CD8-positive, alpha-beta memory T cell (primary cell): Measurements from ENCODE around the gene TMEM141. TPM values are rescaled to one million over a fixed set of nuclear protein-coding genes. Genes with fewer than 3 reads are reported as not detected.
"Not testable (repeated sequence)": the region's sequence is repeated elsewhere in the genome, so short reads cannot be mapped to it uniquely, and the experiment has no call there.

Source experiments
- CTCF ChIA-PET: fragments of 350-600 bp; sonication (Branson Sonifier 250); formaldehyde crosslinking; loops from one replicate; lab custom pipeline; 2021; ENCODE audit warnings: antibody characterized with exemption; lab: Charles Lee
- POLR2A ChIA-PET: fragments of 350-600 bp; sonication (Branson Sonifier 250); formaldehyde crosslinking; loops from one replicate; lab custom pipeline; 2021; ENCODE audit warnings: antibody characterized with exemption; lab: Charles Lee
- DNase-seq, 5 donors: peaks; one replicate each; pipeline versions ENCODE4 v3.0.0 to v3.0.0-alpha.2; 2020 to 2022; ENCODE audit warnings: mixed read lengths in 1 of 5
- H3K27ac ChIP-seq: one replicate; pipeline ENCODE4 v1.7.0; 2013; ENCODE audit warnings: low read depth, mild to moderate bottlenecking, low read length, moderate library complexity
- H3K27me3 ChIP-seq: 2 replicates; pipeline ENCODE4 v1.7.0; 2013; ENCODE audit warnings: low read length, mild to moderate bottlenecking; ENCODE audit not compliant: insufficient read depth, poor library complexity, severe bottlenecking
- H3K36me3 ChIP-seq: 2 replicates; pipeline ENCODE4 v1.7.0; 2013; ENCODE audit warnings: mild to moderate bottlenecking, low read length, moderate library complexity; ENCODE audit not compliant: insufficient read depth
- H3K4me1 ChIP-seq: 2 replicates; pipeline ENCODE4 v1.7.0; 2013; ENCODE audit warnings: mild to moderate bottlenecking, low read length, moderate library complexity; ENCODE audit not compliant: insufficient read depth
- H3K4me3 ChIP-seq: 2 replicates; pipeline ENCODE4 v1.7.0; 2013; ENCODE audit warnings: mild to moderate bottlenecking, low read length
- H3K9me3 ChIP-seq: 2 replicates; pipeline ENCODE4 v1.7.0; 2013; ENCODE audit warnings: mild to moderate bottlenecking, low read length
- H3K27ac Mint-ChIP-seq, 8 donors: one replicate each; pipeline ENCODE4 v1.8.0; 2020 to 2021; ENCODE audit warnings: mixed read lengths in 8 of 8, mild to moderate bottlenecking in 6 of 8, inconsistent platforms in 3 of 8, moderate library complexity in 3 of 8
- H3K27me3 Mint-ChIP-seq, 2 donors: one replicate each; pipeline ENCODE4 v1.8.0; 2020 to 2021; ENCODE audit warnings: mixed read lengths in 2 of 2, mild to moderate bottlenecking in 1 of 2, moderate library complexity in 1 of 2
- H3K36me3 Mint-ChIP-seq, 3 donors: one replicate each; pipeline ENCODE4 v1.8.0; 2020 to 2021; ENCODE audit warnings: mixed read lengths in 3 of 3, inconsistent platforms in 1 of 3, mild to moderate bottlenecking in 1 of 3
- H3K4me1 Mint-ChIP-seq, 3 donors: one replicate each; pipeline ENCODE4 v1.8.0; 2020 to 2021; ENCODE audit warnings: mixed read lengths in 3 of 3, inconsistent platforms in 1 of 3, mild to moderate bottlenecking in 1 of 3
- H3K4me3 Mint-ChIP-seq, 7 donors: one replicate each; pipeline ENCODE4 v1.8.0; 2020 to 2021; ENCODE audit warnings: mixed read lengths in 7 of 7, mild to moderate bottlenecking in 6 of 7, moderate library complexity in 4 of 7, inconsistent platforms in 2 of 7
- H3K9me3 Mint-ChIP-seq, 5 donors: one replicate each; pipeline ENCODE4 v1.8.0; 2020 to 2022; ENCODE audit warnings: mixed read lengths in 5 of 5, mild to moderate bottlenecking in 3 of 5, moderate library complexity in 2 of 5, inconsistent platforms in 1 of 5
- polyA plus RNA-seq: library from polyadenylated mRNA; unstranded; fragments of 300-500 nt; fragmentation: Illumina TruSeq; gene quantifications from one replicate; pipeline ENCODE4 v1.2.3, GENCODE V29; 2021
- total RNA-seq, 2 experiments: library from RNA; stranded (reverse); gene quantifications; one replicate each; pipeline ENCODE4 v1.2.3, GENCODE V29; 2021

The TMEM141 gene
- total and polyA plus RNA-seq, 3 experiments from 2014 or later, result 37.8 to 50.6 (median 50.1) TPM

- H3K4me1 ChIP-seq, result no peaks in the 10 kb centered on the region
- CTCF ChIA-PET, result interaction anchor here (3.4 to 4.1 kb wide), 2 partner anchors 8 to 256 kb away, joined by 16 to 19 read pairs; no protein-coding TSS in a partner anchor
- POLR2A ChIA-PET, result no interaction called here
- H3K9me3 Mint-ChIP-seq, result no peaks in the 10 kb centered on the region
- peaks cover 0 to 3% (median 0%) of the 10 kb centered on the region in 3 donors for H3K4me1 Mint-ChIP-seq
- peaks cover 16 to 22% of the 10 kb centered on the region in 2 donors for H3K27me3 Mint-ChIP-seq
- H3K4me3 ChIP-seq, result no peak overlapping the region
- no peaks in the 10 kb centered on the region for H3K36me3 ChIP-seq
- H3K36me3 Mint-ChIP-seq, result peaks cover 0 to 1% (median 0%) of the 10 kb centered on the region in 3 donors
- H3K27me3 ChIP-seq, result no peaks in the 10 kb centered on the region
- H3K27ac Mint-ChIP-seq, result no peak overlapping the region
- H3K4me3 Mint-ChIP-seq, result no peak overlapping the region
- no peak overlapping the region for H3K27ac ChIP-seq
- H3K9me3 ChIP-seq, result no peaks in the 10 kb centered on the region
- no peak for DNase-seq
These were observed 11.3 kb upstream of the TMEM141 start for GRCh38 chr9:136779808-136780207.

GRCh38 chr9:136782452-136782851, 8.7 kb upstream of the TMEM141 start:
- H3K9me3 ChIP-seq, result no peaks in the 10 kb centered on the region
- no peak overlapping the region for H3K27ac Mint-ChIP-seq
- H3K4me3 Mint-ChIP-seq, result no peak overlapping the region
- POLR2A ChIA-PET, result no interaction called here
- no peaks in the 10 kb centered on the region for H3K36me3 ChIP-seq
- H3K4me1 ChIP-seq, result no peaks in the 10 kb centered on the region
- H3K4me3 ChIP-seq, result no peak overlapping the region
- H3K27ac ChIP-seq, result no peak overlapping the region
- H3K4me1 Mint-ChIP-seq, result peaks cover 0 to 9% (median 1%) of the 10 kb centered on the region in 3 donors
- H3K9me3 Mint-ChIP-seq, result no peaks in the 10 kb centered on the region
- CTCF ChIA-PET, result interaction anchor here (1.8 kb wide), 1 partner anchor 253 kb away, joined by 6 read pairs; no protein-coding TSS in a partner anchor
- no peaks in the 10 kb centered on the region for H3K27me3 ChIP-seq
- peaks cover 0 to 1% (median 0%) of the 10 kb centered on the region in 3 donors for H3K36me3 Mint-ChIP-seq
- DNase-seq, result no peak
- peaks cover 16 to 18% of the 10 kb centered on the region in 2 donors for H3K27me3 Mint-ChIP-seq

- Mint-ChIP-seq H3K27me3 (peaks cover 3 to 8% of the 10 kb centered on the region in 2 donors), H3K9me3 (no peaks in the 10 kb centered on the region), H3K36me3 (no peaks in the 10 kb centered on the region), H3K4me1 (peaks cover 7 to 22% (median 9%) of the 10 kb centered on the region in 3 donors), H3K27ac (no peak overlapping the region), H3K4me3 (no peak overlapping the region)
- ChIA-PET CTCF (no interaction called here), POLR2A (no interaction called here)
- H3K4me1 ChIP-seq, result no peaks in the 10 kb centered on the region
- no peaks in the 10 kb centered on the region for H3K27me3 ChIP-seq
- H3K9me3 ChIP-seq, result no peaks in the 10 kb centered on the region
- H3K36me3 ChIP-seq, result no peaks in the 10 kb centered on the region
- DNase-seq, result no peak
- no peak overlapping the region for H3K4me3 ChIP-seq
- peak overlapping the region; percentile 9 for H3K27ac ChIP-seq
These were observed 6.7 kb upstream of the TMEM141 start for GRCh38 chr9:136784249-136784996.

- H3K27me3 Mint-ChIP-seq, result peaks cover 3 to 8% of the 10 kb centered on the region in 2 donors
- no peaks in the 10 kb centered on the region for H3K27me3 ChIP-seq
- H3K36me3 Mint-ChIP-seq, result no peaks in the 10 kb centered on the region
- H3K4me1 ChIP-seq, result no peaks in the 10 kb centered on the region
- H3K27ac Mint-ChIP-seq, result no peak overlapping the region
- no peaks in the 10 kb centered on the region for H3K9me3 ChIP-seq
- ChIA-PET POLR2A (no interaction called here), CTCF (no interaction called here)
- H3K36me3 ChIP-seq, result no peaks in the 10 kb centered on the region
- no peak overlapping the region for H3K4me3 ChIP-seq
- H3K4me3 Mint-ChIP-seq, result no peak overlapping the region
- no peaks in the 10 kb centered on the region for H3K9me3 Mint-ChIP-seq
- DNase-seq, result no peak
- peaks cover 7 to 22% (median 9%) of the 10 kb centered on the region in 3 donors for H3K4me1 Mint-ChIP-seq
- H3K27ac ChIP-seq, result peak overlapping the region; percentile 9
These were observed 6.2 kb upstream of the TMEM141 start for GRCh38 chr9:136784997-136785361.

- H3K9me3 ChIP-seq, H3K9me3 Mint-ChIP-seq, H3K27me3 ChIP-seq, H3K36me3 ChIP-seq, POLR2A ChIA-PET, H3K27me3 Mint-ChIP-seq, DNase-seq, H3K4me3 ChIP-seq, H3K4me3 Mint-ChIP-seq, H3K27ac Mint-ChIP-seq, H3K4me1 ChIP-seq, H3K36me3 Mint-ChIP-seq: not testable (repeated sequence)
- H3K4me1 Mint-ChIP-seq, result peaks cover 12 to 26% (median 13%) of the 10 kb centered on the region in 3 donors
- CTCF ChIA-PET, result interaction anchor here (1.3 to 5.6 kb wide), 4 partner anchors 14 to 278 kb away, joined by 3 to 51 read pairs (median 5); no protein-coding TSS in a partner anchor
- H3K27ac ChIP-seq, result peak overlapping the region; percentile 7
These were observed 5.4 kb upstream of the TMEM141 start for GRCh38 chr9:136785565-136786355.

- Histone ChIP-seq H3K27me3 (no peaks in the 10 kb centered on the region), H3K4me3 (no peak overlapping the region), H3K36me3 (no peaks in the 10 kb centered on the region), H3K9me3 (no peaks in the 10 kb centered on the region), H3K27ac (peak overlapping the region; percentile 7), H3K4me1 (peaks cover 5% of the 10 kb centered on the region)
- Mint-ChIP-seq H3K4me3 (no peak overlapping the region), H3K27me3 (peaks cover 3 to 8% of the 10 kb centered on the region in 2 donors), H3K9me3 (no peaks in the 10 kb centered on the region), H3K36me3 (peaks cover 0 to under 1% (median 0%) of the 10 kb centered on the region in 3 donors), H3K27ac (no peak overlapping the region), H3K4me1 (peaks cover 12 to 26% (median 19%) of the 10 kb centered on the region in 3 donors)
- DNase-seq, result no peak
- ChIA-PET CTCF (interaction anchor here (1.0 to 5.6 kb wide), 9 partner anchors 8 to 441 kb away, joined by 3 to 51 read pairs (median 5); partner anchors contain the start of gene RNF224), POLR2A (no interaction called here)
These were observed 4.7 kb upstream of the TMEM141 start for GRCh38 chr9:136786451-136786850.

GRCh38 chr9:136786983-136787382, 4.2 kb upstream of the TMEM141 start:
- H3K27ac Mint-ChIP-seq, H3K4me1 ChIP-seq, H3K9me3 ChIP-seq, H3K9me3 Mint-ChIP-seq, H3K27me3 ChIP-seq, DNase-seq, H3K27me3 Mint-ChIP-seq, H3K36me3 Mint-ChIP-seq, H3K4me3 ChIP-seq, H3K36me3 ChIP-seq, H3K27ac ChIP-seq, H3K4me3 Mint-ChIP-seq: not testable (repeated sequence)
- peaks cover 14 to 28% (median 22%) of the 10 kb centered on the region in 3 donors for H3K4me1 Mint-ChIP-seq
- ChIA-PET CTCF (interaction anchor here (0.6 to 5.6 kb wide), 12 partner anchors 9 to 441 kb away, joined by 3 to 51 read pairs (median 4); partner anchors contain the start of gene RNF224), POLR2A (interaction anchor here (1.3 kb wide), 1 partner anchor 248 kb away, joined by 3 read pairs; no protein-coding TSS in a partner anchor)
